CD4-positive, alpha-beta T cell (primary cell): Measurements from ENCODE around the gene RREB1. TPM values are rescaled to one million over a fixed set of nuclear protein-coding genes. Genes with fewer than 3 reads are reported as not detected.

Experiments
- ATAC-seq: fragments of 200-7000 bp; cut with Tn5 transposase; one replicate; pipeline ENCODE4 v1.10.0; 2022; ENCODE audit warnings: mild to moderate bottlenecking; ENCODE audit not compliant: poor library complexity
- CTCF ChIA-PET: fragments of 350-600 bp; sonication (Branson Sonifier 250); formaldehyde crosslinking; loops from one replicate; lab custom pipeline; 2021; ENCODE audit warnings: antibody characterized with exemption, inconsistent platforms; lab: Charles Lee
- POLR2A ChIA-PET: fragments of 350-600 bp; sonication (Branson Sonifier 250); formaldehyde crosslinking; loops from one replicate; lab custom pipeline; 2021; ENCODE audit warnings: antibody characterized with exemption, inconsistent platforms; lab: Charles Lee
- DNase-seq, 14 experiments: peaks; one replicate each; pipeline ENCODE4 v3.0.0-alpha.2; 2013 to 2020; ENCODE audit warnings: mixed read lengths in 2 of 14
- H3K27ac ChIP-seq, 2 donors: one replicate each; pipeline versions ENCODE4 v1.5.1 to v1.7.0; 2013; ENCODE audit warnings: low read length in 2 of 2, low read depth in 1 of 2, mild to moderate bottlenecking in 1 of 2
- H3K27me3 ChIP-seq, 2 experiments: 1 replicate in 1 of 2; 2 replicates in 1 of 2; pipeline versions ENCODE4 v1.6.1 to v1.7.0; 2013; ENCODE audit warnings: low read length in 2 of 2, control low read depth in 1 of 2, mild to moderate bottlenecking in 1 of 2, moderate library complexity in 1 of 2; ENCODE audit not compliant: insufficient read depth in 2 of 2, control insufficient read depth in 1 of 2
- H3K36me3 ChIP-seq: one replicate; pipeline ENCODE4 v1.6.1; 2013; ENCODE audit warnings: low read length, control low read depth; ENCODE audit not compliant: insufficient read depth
- H3K4me1 ChIP-seq: one replicate; pipeline ENCODE4 v1.6.1; 2013; ENCODE audit warnings: low read length, control low read depth; ENCODE audit not compliant: insufficient read depth
- H3K4me3 ChIP-seq: one replicate; pipeline ENCODE4 v1.5.1; 2013; ENCODE audit warnings: mild to moderate bottlenecking, low read length, moderate library complexity
- H3K9me3 ChIP-seq, 2 experiments: 1 replicate in 1 of 2; 2 replicates in 1 of 2; pipeline versions ENCODE4 v1.6.1 to v1.7.0; 2013; ENCODE audit warnings: low read length in 2 of 2, mild to moderate bottlenecking in 2 of 2, control low read depth in 1 of 2, moderate library complexity in 1 of 2; ENCODE audit not compliant: control insufficient read depth in 1 of 2, insufficient read depth in 1 of 2
- H3K27ac Mint-ChIP-seq: one replicate; pipeline ENCODE4 v1.8.0; 2020; ENCODE audit warnings: mixed read lengths
- H3K27me3 Mint-ChIP-seq: one replicate; pipeline ENCODE4 v1.8.0; 2021; ENCODE audit warnings: mixed read lengths
- H3K36me3 Mint-ChIP-seq: one replicate; pipeline ENCODE4 v1.8.0; 2021; ENCODE audit warnings: low read depth, mixed read lengths
- H3K4me1 Mint-ChIP-seq: one replicate; pipeline ENCODE4 v1.8.0; 2021; ENCODE audit warnings: low read depth, mixed read lengths
- H3K4me3 Mint-ChIP-seq: one replicate; pipeline ENCODE4 v1.8.0; 2020; ENCODE audit warnings: mild to moderate bottlenecking, mixed read lengths
- H3K9me3 Mint-ChIP-seq: one replicate; pipeline ENCODE4 v1.8.0; 2020; ENCODE audit warnings: mixed read lengths
- intact Hi-C, 2 experiments: fragments of 100-400 bp; cut with DNase I in 1 of 2; cut with micrococcal nuclease in 1 of 2; formaldehyde crosslinking; loops; one replicate each; pipeline versions ENCODE4 v1.15.1 to v1.9.0; 2023 to 2025; cut with DNase I, micrococcal nuclease
- total RNA-seq, 174 experiments: library from RNA in 2 of 174; stranded (reverse) in 2 of 174; gene quantifications; one replicate each; pipeline ENCODE4 v1.2.3 and lab custom pipeline; 2021 to 2026
- TF ChIP-seq, protein P1 (sequence below): fragments of 200-600 bp; IDR thresholded peaks from one replicate; pipeline ENCODE4 v1.8.0; 2022; ENCODE audit warnings: antibody characterized with exemption, mild to moderate bottlenecking

RREB1 gene
- total RNA-seq, 2 experiments from 2014 or later, result 56.5 to 60.0 TPM

- POLR2A ChIA-PET, result no interaction called here
- no peak for ATAC-seq
- Histone ChIP-seq H3K27me3 (no peaks in the 10 kb centered on the region), H3K4me3 (no peak overlapping the region), H3K36me3 (no peaks in the 10 kb centered on the region), H3K9me3 (no peaks in the 10 kb centered on the region), H3K27ac (no peak overlapping the region), H3K4me1 (peaks cover 24% of the 10 kb centered on the region)
- TF ChIP-seq, protein P1, sequence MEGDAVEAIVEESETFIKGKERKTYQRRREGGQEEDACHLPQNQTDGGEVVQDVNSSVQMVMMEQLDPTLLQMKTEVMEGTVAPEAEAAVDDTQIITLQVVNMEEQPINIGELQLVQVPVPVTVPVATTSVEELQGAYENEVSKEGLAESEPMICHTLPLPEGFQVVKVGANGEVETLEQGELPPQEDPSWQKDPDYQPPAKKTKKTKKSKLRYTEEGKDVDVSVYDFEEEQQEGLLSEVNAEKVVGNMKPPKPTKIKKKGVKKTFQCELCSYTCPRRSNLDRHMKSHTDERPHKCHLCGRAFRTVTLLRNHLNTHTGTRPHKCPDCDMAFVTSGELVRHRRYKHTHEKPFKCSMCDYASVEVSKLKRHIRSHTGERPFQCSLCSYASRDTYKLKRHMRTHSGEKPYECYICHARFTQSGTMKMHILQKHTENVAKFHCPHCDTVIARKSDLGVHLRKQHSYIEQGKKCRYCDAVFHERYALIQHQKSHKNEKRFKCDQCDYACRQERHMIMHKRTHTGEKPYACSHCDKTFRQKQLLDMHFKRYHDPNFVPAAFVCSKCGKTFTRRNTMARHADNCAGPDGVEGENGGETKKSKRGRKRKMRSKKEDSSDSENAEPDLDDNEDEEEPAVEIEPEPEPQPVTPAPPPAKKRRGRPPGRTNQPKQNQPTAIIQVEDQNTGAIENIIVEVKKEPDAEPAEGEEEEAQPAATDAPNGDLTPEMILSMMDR, result no peak
- Mint-ChIP-seq H3K27ac (no peak overlapping the region), H3K4me1 (peaks cover 61% of the 10 kb centered on the region), H3K4me3 (no peak overlapping the region), H3K36me3 (peaks cover 6% of the 10 kb centered on the region), H3K9me3 (no peaks in the 10 kb centered on the region), H3K27me3 (no peaks in the 10 kb centered on the region)
- CTCF ChIA-PET, result no interaction called here
- DNase-seq, result no peak
- intact Hi-C loops, result no loop called here
Measured at GRCh38 chr6:7170117-7170732, 62.5 kb downstream of the RREB1 start.

GRCh38 chr6:7171119-7171518 is 63.4 kb downstream of the RREB1 start:
- Mint-ChIP-seq H3K36me3 (peaks cover under 1% of the 10 kb centered on the region), H3K27ac (peak overlapping the region; percentile 15), H3K4me1 (peaks cover 55% of the 10 kb centered on the region), H3K4me3 (no peak overlapping the region), H3K27me3 (no peaks in the 10 kb centered on the region), H3K9me3 (no peaks in the 10 kb centered on the region)
- H3K27ac ChIP-seq, result no peak overlapping the region
- CTCF ChIA-PET, result no interaction called here
- peaks cover 19% of the 10 kb centered on the region for H3K4me1 ChIP-seq
- no peaks in the 10 kb centered on the region for H3K27me3 ChIP-seq
- POLR2A ChIA-PET, result no interaction called here
- H3K4me3 ChIP-seq, result no peak overlapping the region
- no peak for ATAC-seq
- no peaks in the 10 kb centered on the region for H3K36me3 ChIP-seq
- TF ChIP-seq, protein P1, result no peak
- DNase-seq, result no peak
- H3K9me3 ChIP-seq, result no peaks in the 10 kb centered on the region
- intact Hi-C loops, result no loop called here

- DNase-seq, result no peak
- H3K36me3 ChIP-seq, result peaks cover 3% of the 10 kb centered on the region
- no peak for ATAC-seq
- Mint-ChIP-seq H3K36me3 (peaks cover 7% of the 10 kb centered on the region), H3K9me3 (no peaks in the 10 kb centered on the region), H3K27me3 (no peaks in the 10 kb centered on the region), H3K4me1 (peaks cover 49% of the 10 kb centered on the region), H3K4me3 (no peak overlapping the region), H3K27ac (no peak overlapping the region)
- H3K4me3 ChIP-seq, result no peak overlapping the region
- H3K27ac ChIP-seq, result no peak overlapping the region
- intact Hi-C loops, result no loop called here
- H3K9me3 ChIP-seq, result no peaks in the 10 kb centered on the region
- POLR2A ChIA-PET, result no interaction called here
- CTCF ChIA-PET, result no interaction called here
- no peaks in the 10 kb centered on the region for H3K27me3 ChIP-seq
- TF ChIP-seq, protein P1, result no peak
- peaks cover 19% of the 10 kb centered on the region for H3K4me1 ChIP-seq
Measured at GRCh38 chr6:7171733-7172132, 64.0 kb downstream of the RREB1 start.
